Epithelial cell of prostate (primary cell): ENCODE results near the gene HPS6.

ENCODE experiments used
- DNase-seq: peaks from one replicate; pipeline ENCODE4 v3.0.0-alpha.2; 2011; ENCODE audit warnings: low read depth, low spot score
- H3K27ac ChIP-seq: fragments of 450-650 bp; 2 replicates; pipeline ENCODE4 v1.5.1; 2017; ENCODE audit warnings: mild to moderate bottlenecking

The HPS6 gene

GRCh38 chr10:102067091-102067916 lies 2.2 kb downstream of the HPS6 start:
- H3K27ac ChIP-seq = no peak overlapping the region
- DNase-seq = no peak

- H3K27ac ChIP-seq = no peak overlapping the region
- DNase-seq = no peak
Observed at GRCh38 chr10:102068216-102068615, 3.1 kb downstream of the HPS6 start.

GRCh38 chr10:102069071-102069470 lies 3.9 kb downstream of the HPS6 start:
- no peak overlapping the region for H3K27ac ChIP-seq
- DNase-seq = no peak

- DNase-seq = no peak
- no peak overlapping the region for H3K27ac ChIP-seq
Observed at GRCh38 chr10:102072673-102073527, 7.8 kb downstream of the HPS6 start.

- no peak for DNase-seq
Observed at GRCh38 chr10:102083541-102083940, 18.4 kb downstream of the HPS6 start.

GRCh38 chr10:102085336-102085735 lies 20.2 kb downstream of the HPS6 start:
- DNase-seq = no peak
- H3K27ac ChIP-seq = no peak overlapping the region

More at GRCh38 chr10:102083541-102083940, 18.4 kb downstream of the HPS6 start:
- no peak overlapping the region for H3K27ac ChIP-seq

GRCh38 chr10:102086196-102086595 lies 21.0 kb downstream of the HPS6 start:
- DNase-seq = no peak

GRCh38 chr10:102090772-102091171 lies 25.6 kb downstream of the HPS6 start:
- no peak for DNase-seq
- H3K27ac ChIP-seq = no peak overlapping the region

More at GRCh38 chr10:102086196-102086595, 21.0 kb downstream of the HPS6 start:
- H3K27ac ChIP-seq = no peak overlapping the region

- DNase-seq = no peak
- H3K27ac ChIP-seq = no peak overlapping the region
Observed at GRCh38 chr10:102096449-102096848, 31.3 kb downstream of the HPS6 start.

GRCh38 chr10:102101152-102101551 lies 36.0 kb downstream of the HPS6 start:
- H3K27ac ChIP-seq = no peak overlapping the region
- DNase-seq = no peak

- H3K27ac ChIP-seq = no peak overlapping the region
- DNase-seq = no peak
Observed at GRCh38 chr10:102102421-102102820, 37.3 kb downstream of the HPS6 start.

GRCh38 chr10:102106998-102107397 lies 41.8 kb downstream of the HPS6 start:
- DNase-seq = no peak
- no peak overlapping the region for H3K27ac ChIP-seq

- DNase-seq = no peak
- no peak overlapping the region for H3K27ac ChIP-seq
Observed at GRCh38 chr10:102109166-102110116, 44.3 kb downstream of the HPS6 start.

- H3K27ac ChIP-seq = no peak overlapping the region
- DNase-seq = no peak
Observed at GRCh38 chr10:102111276-102111675, 46.1 kb downstream of the HPS6 start.

GRCh38 chr10:102112210-102112817 lies 47.2 kb downstream of the HPS6 start:
- H3K27ac ChIP-seq = peak overlapping the region; percentile 82
- DNase-seq = no peak

- peak overlapping the region; percentile 82 for H3K27ac ChIP-seq
- peak; percentile 66 for DNase-seq
Observed at GRCh38 chr10:102113261-102113955, 48.3 kb downstream of the HPS6 start.

GRCh38 chr10:102113956-102114857 lies 49.1 kb downstream of the HPS6 start:
- H3K27ac ChIP-seq = peak overlapping the region; percentile 82
- DNase-seq = no peak
